Endothelial cell of umbilical vein (primary cell): Measurements from ENCODE around the gene GNB1L. TPM values are rescaled to one million over a fixed set of nuclear protein-coding genes. Genes with fewer than 3 reads are reported as not detected.

Experiments used
- BruUV-seq: library from RNA; stranded (reverse); fragments of 400-500 nt; replicated peaks from 2 replicates; lab custom pipeline; 2021; lab: Mats Ljungman, UMichigan
- CTCF ChIA-PET: fragments of 300-600, 350-600 bp; sonication (Branson Sonifier 250); formaldehyde crosslinking; loops from one replicate; lab custom pipeline; 2021; ENCODE audit warnings: antibody characterized with exemption, inconsistent platforms; lab: Charles Lee
- POLR2A ChIA-PET: fragments of 300-600, 350-600 bp; sonication (Branson Sonifier 250); formaldehyde crosslinking; loops from one replicate; lab custom pipeline; 2021; ENCODE audit warnings: antibody characterized with exemption, inconsistent platforms; lab: Charles Lee
- DNase-seq: peaks from one replicate; pipeline ENCODE4 v3.0.0-alpha.2; 2011; ENCODE audit warnings: low read depth, low spot score
- FAIRE-seq: peaks from 2 replicates; lab custom pipeline; 2011; peaks lifted over from hg19 to GRCh38; lab: Jason Lieb, UNC
- H2AFZ ChIP-seq: 2 replicates; pipeline ENCODE4 v1.6.0; 2012; ENCODE audit warnings: low read depth, low read length, control low read depth, inconsistent platforms
- H3K27ac ChIP-seq: 2 replicates; pipeline ENCODE4 v1.5.1; 2011; ENCODE audit warnings: low read depth, mild to moderate bottlenecking, control low read depth, low read length, moderate library complexity; ENCODE audit not compliant: insufficient read depth
- H3K27me3 ChIP-seq, 2 experiments: 2 replicates each; pipeline versions ENCODE4 v1.6.0 to v1.6.1; 2011; ENCODE audit warnings: low read length in 2 of 2, mixed read lengths in 1 of 2; ENCODE audit not compliant: control insufficient read depth in 2 of 2, insufficient read depth in 2 of 2
- H3K36me3 ChIP-seq, 2 experiments: 2 replicates in 1 of 2; 3 replicates in 1 of 2; pipeline ENCODE4 v1.5.1; 2011; ENCODE audit warnings: low read length in 2 of 2, mild to moderate bottlenecking in 1 of 2, moderate library complexity in 1 of 2; ENCODE audit not compliant: control insufficient read depth in 2 of 2, insufficient read depth in 2 of 2; ENCODE audit errors: extremely low read depth in 1 of 2
- H3K4me1 ChIP-seq: 3 replicates; pipeline ENCODE4 v1.5.1; 2011; ENCODE audit warnings: mild to moderate bottlenecking, low read length; ENCODE audit not compliant: control insufficient read depth, insufficient read depth; ENCODE audit errors: extremely low read depth
- H3K4me2 ChIP-seq: 2 replicates; pipeline ENCODE4 v1.6.1; 2011; ENCODE audit warnings: low read length, control low read depth, mixed read lengths; ENCODE audit not compliant: insufficient read depth
- H3K4me3 ChIP-seq, 3 experiments: fragments of 200-600 bp in 1 of 3; sonication (generic), shearing (Covaris generic) in 1 of 3; replicated peaks in 1 of 3; 2 replicates each; pipeline ENCODE4 v1.5.1; 2011 to 2016; ENCODE audit warnings: control low read depth in 3 of 3, low read length in 3 of 3, mild to moderate bottlenecking in 2 of 3, inconsistent platforms in 1 of 3, low read depth in 1 of 3, moderate library complexity in 1 of 3; ENCODE audit not compliant: insufficient read depth in 1 of 3
- H3K79me2 ChIP-seq: 2 replicates; pipeline ENCODE4 v1.6.0; 2012; ENCODE audit warnings: low read length, inconsistent platforms; ENCODE audit not compliant: control insufficient read depth, insufficient read depth
- H3K9ac ChIP-seq: replicated peaks from 2 replicates; pipeline ENCODE3; 2011; ENCODE audit warnings: low read length, control low read depth; ENCODE audit not compliant: insufficient read depth; ENCODE audit errors: extremely low read depth
- H3K9me1 ChIP-seq: replicated peaks from 3 replicates; pipeline ENCODE4 v1.6.0; 2011; ENCODE audit warnings: mild to moderate bottlenecking, low read length; ENCODE audit not compliant: control insufficient read depth, insufficient read depth; ENCODE audit errors: extremely low read depth
- H3K9me3 ChIP-seq: replicated peaks from 2 replicates; pipeline ENCODE4 v1.5.1; 2012; ENCODE audit warnings: low read length, inconsistent platforms; ENCODE audit not compliant: control insufficient read depth, insufficient read depth
- H4K20me1 ChIP-seq: replicated peaks from 2 replicates; pipeline ENCODE3; 2011; ENCODE audit warnings: mild to moderate bottlenecking, low read length; ENCODE audit not compliant: control insufficient read depth, insufficient read depth; ENCODE audit errors: extremely low read depth
- EZH2 ChIP-seq: IDR thresholded peaks from 2 replicates; pipeline ENCODE4 v1.6.1; 2012; ENCODE audit warnings: borderline replicate concordance, low read depth, mild to moderate bottlenecking, moderate library complexity, low read length, inconsistent platforms; ENCODE audit not compliant: severe bottlenecking
- FOS ChIP-seq: IDR thresholded peaks from 2 replicates; pipeline ENCODE4 v1.6.1; 2011; ENCODE audit warnings: mild to moderate bottlenecking, low read length, moderate library complexity, borderline replicate concordance; ENCODE audit not compliant: insufficient read depth
- GATA2 ChIP-seq: IDR thresholded peaks from 2 replicates; pipeline ENCODE4 v1.7.0; 2011; ENCODE audit warnings: low read depth, mild to moderate bottlenecking, moderate library complexity, mixed read lengths, low read length; ENCODE audit not compliant: insufficient read length, insufficient read depth
- JUN ChIP-seq: IDR thresholded peaks from 2 replicates; pipeline ENCODE4 v1.6.1; 2011; ENCODE audit warnings: borderline replicate concordance, low read depth; ENCODE audit not compliant: insufficient read length, insufficient read depth
- MYC ChIP-seq: IDR thresholded peaks from one replicate; pipeline ENCODE4 v1.6.1; 2011; ENCODE audit warnings: mild to moderate bottlenecking, low read depth, low read length
- POLR2A ChIP-seq: IDR thresholded peaks from 2 replicates; pipeline ENCODE4 v1.6.1; 2012; ENCODE audit warnings: low read depth, mild to moderate bottlenecking, control low read depth, low read length
- POLR2AphosphoS5 ChIP-seq: IDR thresholded peaks from 2 replicates; pipeline ENCODE4 v1.6.1; 2012; ENCODE audit warnings: low read depth, mild to moderate bottlenecking, control low read depth, low read length, moderate library complexity; ENCODE audit not compliant: insufficient read depth
- dilution Hi-C: fragments of 300-500 bp; cut with MboI; formaldehyde crosslinking; loops from one replicate; pipeline ENCODE4 v1.15.0; 2019; ENCODE audit warnings: low sequenced_read_pairs; ENCODE audit not compliant: extremely low pct_ligation_motif_present
- intact Hi-C: fragments of 100-400 bp; cut with micrococcal nuclease; formaldehyde crosslinking; loops from one replicate; pipeline ENCODE4 v1.10.0; 2022
- polyA plus RNA-seq, 4 experiments: library from polyadenylated mRNA; depleted of rRNA in 3 of 4; stranded (reverse) in 3 of 4; unstranded in 1 of 4; fragments of >200 nt; gene quantifications; 2 replicates each; pipeline versions ENCODE4 v1.2.1 to v1.2.3, GENCODE V29; 2011 to 2012; ENCODE audit warnings: missing spikeins in 1 of 4
- total RNA-seq: library from RNA; stranded (reverse); gene quantifications from 2 replicates; pipeline ENCODE4 v1.2.3, GENCODE V29; 2021
- TF ChIP-seq, protein P1 (sequence below), 2 donors: IDR thresholded peaks; 1 replicate in 1 of 2; 2 replicates in 1 of 2; pipeline ENCODE4 v1.5.1; 2011; ENCODE audit warnings: low read length in 2 of 2, mild to moderate bottlenecking in 2 of 2, moderate library complexity in 2 of 2, control low read depth in 1 of 2, inconsistent platforms in 1 of 2, low read depth in 1 of 2; ENCODE audit not compliant: insufficient read depth in 1 of 2; ENCODE audit errors: extremely low read depth in 1 of 2

Gene GNB1L
- total and polyA plus RNA-seq, 2 donors (not counting 3 experiments of a cell fraction or from before 2014, with no cell fraction given), result 5.4 to 5.9 TPM

DNA sequence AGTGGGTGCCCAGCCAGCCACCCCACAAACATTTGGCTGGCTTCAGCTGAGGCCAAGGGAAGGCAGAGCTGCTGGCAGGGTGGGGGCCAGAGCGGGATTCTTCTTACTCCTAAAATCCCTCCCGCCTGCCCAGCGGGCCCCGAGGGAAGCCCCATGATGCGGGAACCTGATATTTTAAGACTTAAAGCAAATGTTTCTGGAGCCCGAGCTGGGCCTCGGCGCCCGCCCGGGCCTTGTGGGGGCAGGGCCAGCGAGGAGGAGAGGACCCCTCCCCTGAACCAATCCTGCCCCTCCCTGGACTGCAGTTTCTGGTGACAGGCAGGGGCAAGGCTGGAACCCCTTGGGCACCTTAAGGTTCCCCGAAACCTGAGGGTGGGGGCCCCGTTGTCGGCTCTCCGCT lies 114.1 kb downstream of the GNB1L start:
- no TSS peak for BruUV-seq
- no peaks in the 10 kb centered on the region for H3K9me1 ChIP-seq
- no peak for FAIRE-seq
- H3K9ac ChIP-seq, result no peak overlapping the region
- H3K4me1 ChIP-seq, result peaks cover 2% of the 10 kb centered on the region
- H3K4me2 ChIP-seq, result no peak overlapping the region
- no peak overlapping the region for H3K27ac ChIP-seq
- no peak for DNase-seq
- no peaks in the 10 kb centered on the region for H3K27me3 ChIP-seq
- no peak for TF ChIP-seq MYC
- no peak for TF ChIP-seq POLR2AphosphoS5
- TF ChIP-seq FOS, result no peak
- no peak for TF ChIP-seq POLR2A
- no peak for TF ChIP-seq EZH2
- TF ChIP-seq JUN, result no peak
- TF ChIP-seq GATA2, result no peak
- TF ChIP-seq, protein P1, sequence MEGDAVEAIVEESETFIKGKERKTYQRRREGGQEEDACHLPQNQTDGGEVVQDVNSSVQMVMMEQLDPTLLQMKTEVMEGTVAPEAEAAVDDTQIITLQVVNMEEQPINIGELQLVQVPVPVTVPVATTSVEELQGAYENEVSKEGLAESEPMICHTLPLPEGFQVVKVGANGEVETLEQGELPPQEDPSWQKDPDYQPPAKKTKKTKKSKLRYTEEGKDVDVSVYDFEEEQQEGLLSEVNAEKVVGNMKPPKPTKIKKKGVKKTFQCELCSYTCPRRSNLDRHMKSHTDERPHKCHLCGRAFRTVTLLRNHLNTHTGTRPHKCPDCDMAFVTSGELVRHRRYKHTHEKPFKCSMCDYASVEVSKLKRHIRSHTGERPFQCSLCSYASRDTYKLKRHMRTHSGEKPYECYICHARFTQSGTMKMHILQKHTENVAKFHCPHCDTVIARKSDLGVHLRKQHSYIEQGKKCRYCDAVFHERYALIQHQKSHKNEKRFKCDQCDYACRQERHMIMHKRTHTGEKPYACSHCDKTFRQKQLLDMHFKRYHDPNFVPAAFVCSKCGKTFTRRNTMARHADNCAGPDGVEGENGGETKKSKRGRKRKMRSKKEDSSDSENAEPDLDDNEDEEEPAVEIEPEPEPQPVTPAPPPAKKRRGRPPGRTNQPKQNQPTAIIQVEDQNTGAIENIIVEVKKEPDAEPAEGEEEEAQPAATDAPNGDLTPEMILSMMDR (IDR thresholded peaks at IDR 0.05; ENCODE audit: extremely low read depth in 1 of 2, insufficient read depth in 1 of 2, low read depth in 1 of 2, low read length in 2 of 2), result no peak
- H3K36me3 ChIP-seq, result no peaks in the 10 kb centered on the region
- H3K9me3 ChIP-seq, result no peaks in the 10 kb centered on the region
- H3K4me3 ChIP-seq, result no peak overlapping the region
- dilution Hi-C loops (no loop called here), intact Hi-C loops (no loop called here)
- no peak overlapping the region for H2AFZ ChIP-seq
- POLR2A ChIA-PET, result no interaction called here
- CTCF ChIA-PET, result interaction anchor here (1.0 to 2.4 kb wide), 3 partner anchors 10 to 170 kb away, joined by 3 to 15 read pairs (median 13); no protein-coding TSS in a partner anchor
- no peaks in the 10 kb centered on the region for H4K20me1 ChIP-seq
- H3K79me2 ChIP-seq, result no peaks in the 10 kb centered on the region
